T-helper 1 cell (primary cell): ENCODE data around the gene POLDIP3.
A peak's percentile ranks its signal among the peaks of the same experiment; 100 is the strongest.
"Not testable (repeated sequence)": the region's sequence is repeated elsewhere in the genome, so short reads cannot be mapped to it uniquely, and the experiment has no call there.

ENCODE experiments used
- DNase-seq, 5 donors: peaks; one replicate each; pipeline ENCODE4 v3.0.0-alpha.2; 2012 to 2020

POLDIP3 gene

DNA sequence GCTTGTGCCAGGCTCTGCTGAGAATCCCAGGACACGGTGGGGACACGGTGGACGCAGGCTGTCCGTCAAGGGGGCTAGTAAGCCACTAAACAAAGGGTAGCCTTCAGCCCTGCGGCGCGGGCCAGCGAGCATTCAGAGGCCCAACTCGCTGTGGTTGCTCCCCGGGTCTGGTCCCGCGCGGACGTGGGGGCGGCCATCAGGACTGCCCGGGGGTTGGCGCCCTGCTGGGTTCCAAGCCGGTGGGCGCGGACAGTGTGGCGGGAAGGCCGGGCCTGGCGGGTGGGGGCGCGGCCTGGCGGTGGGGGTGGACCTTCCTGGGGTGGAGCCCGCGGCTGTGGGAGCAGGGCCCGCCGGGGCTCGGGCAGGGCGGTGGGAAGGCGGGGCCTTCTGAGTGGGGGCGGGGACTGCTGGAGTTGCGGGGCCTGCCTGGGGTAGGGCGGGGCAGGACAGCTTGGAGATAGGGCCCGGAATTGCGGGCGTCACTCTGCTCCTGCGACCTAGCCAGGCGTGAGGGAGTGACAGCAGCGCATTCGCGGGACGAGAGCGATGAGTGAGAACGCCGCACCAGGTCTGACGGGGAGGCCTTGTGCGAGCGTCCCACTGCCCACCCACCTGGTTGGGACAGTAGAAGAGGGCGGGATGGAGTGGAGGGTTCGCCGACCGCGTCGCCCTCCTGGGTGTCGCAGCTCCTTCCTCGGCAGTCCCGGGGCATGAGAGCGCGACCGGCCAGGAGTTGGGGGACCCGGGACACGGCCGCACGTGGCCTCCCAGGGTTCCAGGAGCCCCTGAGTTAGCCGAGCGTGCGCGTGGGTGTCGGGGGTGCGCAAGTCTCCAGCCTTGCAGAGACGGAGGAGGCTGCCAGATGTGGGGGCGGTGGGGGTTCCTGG, 61.0 kb downstream of the POLDIP3 start, which contains the start of gene SERHL2:
Gene SERHL2 (plus strand): TSS at position 482 of the 887 bp plus-strand sequence. CDS start 65 bp downstream, at position 547.
- peak; percentile 76 to 88 (median 84) for DNase-seq

DNA sequence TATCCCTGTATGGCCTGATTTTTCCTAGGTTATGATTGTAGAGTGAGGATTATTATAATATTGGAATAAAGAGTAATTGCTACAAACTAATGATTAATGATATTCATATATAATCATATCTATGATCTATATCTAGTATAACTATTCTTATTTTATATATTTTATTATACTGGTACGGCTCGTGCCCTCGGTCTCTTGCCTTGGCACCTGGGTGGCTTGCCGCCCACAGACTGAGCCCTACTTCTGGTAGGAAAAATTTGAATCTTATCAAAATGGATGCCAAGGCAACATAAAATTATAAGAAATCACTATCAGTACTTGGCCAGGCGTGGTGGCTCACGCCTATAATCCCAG, 62.4 kb downstream of the POLDIP3 start:
- DNase-seq, result not testable (repeated sequence)

DNA sequence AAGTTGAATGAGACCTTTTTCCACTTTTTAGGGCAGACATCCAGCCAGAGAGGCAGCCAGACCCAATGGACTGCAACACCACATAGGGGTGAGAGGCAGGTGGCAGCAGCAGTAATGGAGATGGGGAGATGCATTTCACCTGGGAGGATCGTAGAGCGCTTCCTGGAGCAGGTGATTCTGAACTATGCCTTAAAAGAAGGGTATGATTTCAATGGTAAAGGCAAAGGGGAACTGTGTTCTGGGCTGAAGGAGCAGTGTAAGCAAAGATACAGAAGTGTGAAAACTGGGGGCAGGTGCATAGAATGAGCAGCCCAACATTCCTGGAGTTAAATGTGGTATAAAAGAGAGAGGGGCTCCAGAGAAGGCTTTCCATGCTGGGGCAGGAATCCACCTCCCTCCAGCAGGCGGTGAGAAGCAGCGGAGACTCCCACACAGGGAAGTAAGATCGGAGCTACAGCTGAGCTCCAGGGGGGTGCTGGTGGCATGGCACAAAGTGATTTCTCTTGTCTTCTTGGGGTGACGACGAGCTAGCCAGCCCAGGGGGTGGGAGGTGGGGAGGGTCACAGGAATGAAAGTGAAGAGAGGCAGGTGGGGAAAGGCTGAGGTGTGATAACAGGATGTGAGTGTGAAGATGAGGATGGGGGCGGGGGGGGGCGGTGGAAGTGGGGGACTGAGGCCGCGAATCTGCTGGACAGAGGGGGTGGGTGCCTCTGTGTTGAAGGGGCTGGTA, 65.2 kb downstream of the POLDIP3 start:
- no peak for DNase-seq

DNA sequence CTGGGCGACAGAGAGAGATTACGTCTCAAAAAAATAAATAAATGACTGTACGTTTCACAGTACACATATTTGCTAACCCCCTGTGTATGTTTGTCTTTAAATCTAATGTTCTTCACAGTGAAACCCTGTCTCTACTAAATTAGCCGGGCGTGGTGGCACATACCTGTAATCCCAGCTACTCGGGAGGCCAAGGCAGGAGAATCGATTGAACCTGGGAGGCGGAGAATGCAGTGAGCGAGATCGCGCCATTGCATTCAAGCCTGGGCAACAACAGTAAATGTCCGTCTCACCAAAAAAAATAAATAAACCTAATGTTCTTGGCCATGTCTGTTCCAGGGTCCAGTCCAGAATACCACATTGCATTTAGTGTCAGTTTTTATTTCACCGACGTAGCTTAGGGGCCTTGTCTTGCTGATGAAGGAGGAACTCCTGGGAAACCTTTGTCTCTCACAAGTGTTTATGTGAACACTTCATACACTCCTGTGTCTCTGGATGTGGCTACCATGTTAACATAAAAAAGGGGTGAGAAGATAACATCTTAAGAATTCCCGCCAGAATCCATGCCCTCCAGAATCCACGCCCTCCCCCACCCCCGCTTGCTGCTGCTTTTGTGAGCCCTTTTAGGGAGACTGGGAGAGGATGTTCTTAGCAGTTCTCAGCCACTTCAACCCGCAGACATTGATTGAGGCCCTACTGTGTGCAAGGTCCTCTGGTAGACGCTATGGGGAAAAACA, 65.9 kb downstream of the POLDIP3 start:
- no peak for DNase-seq

DNA sequence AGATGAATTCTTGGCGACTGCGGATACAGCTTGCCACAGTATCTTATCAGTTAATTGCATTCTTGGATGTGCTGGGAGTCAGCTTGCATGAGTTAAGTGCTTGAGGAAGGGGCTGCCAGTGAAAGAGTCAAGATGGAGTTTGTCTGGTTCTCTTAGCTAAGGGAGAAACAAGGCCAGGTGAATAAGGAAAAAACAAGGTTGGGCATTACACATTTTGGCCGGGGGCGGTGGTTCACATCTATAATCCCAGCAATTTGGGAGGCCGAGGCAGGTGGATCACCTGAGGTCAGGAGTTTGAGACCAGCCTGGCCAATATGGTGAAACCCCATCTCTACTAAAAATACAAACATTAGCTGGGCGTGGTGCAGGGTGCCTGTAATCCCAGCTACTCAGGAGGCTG, 66.6 kb downstream of the POLDIP3 start:
- DNase-seq, result not testable (repeated sequence)

DNA sequence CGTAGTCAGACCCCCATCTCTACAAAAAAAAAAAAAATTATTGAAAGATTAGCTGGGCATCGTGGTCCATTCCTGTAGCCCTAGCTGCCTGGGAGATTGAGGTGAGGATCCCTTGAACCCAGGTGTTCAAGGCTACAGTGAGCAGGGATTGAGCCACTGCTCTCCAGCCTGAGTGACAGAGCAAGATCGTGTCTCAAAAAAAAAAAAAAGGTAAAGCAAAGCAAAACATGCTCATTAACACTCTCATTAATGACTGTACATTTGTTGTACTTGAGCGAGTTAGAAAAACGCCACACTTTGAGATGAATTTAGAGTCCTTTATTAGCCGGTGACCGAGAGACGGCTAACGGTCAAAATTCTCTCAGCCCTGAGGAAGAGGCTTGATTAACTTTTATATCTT, 67.1 kb downstream of the POLDIP3 start:
- DNase-seq, result no peak

DNA sequence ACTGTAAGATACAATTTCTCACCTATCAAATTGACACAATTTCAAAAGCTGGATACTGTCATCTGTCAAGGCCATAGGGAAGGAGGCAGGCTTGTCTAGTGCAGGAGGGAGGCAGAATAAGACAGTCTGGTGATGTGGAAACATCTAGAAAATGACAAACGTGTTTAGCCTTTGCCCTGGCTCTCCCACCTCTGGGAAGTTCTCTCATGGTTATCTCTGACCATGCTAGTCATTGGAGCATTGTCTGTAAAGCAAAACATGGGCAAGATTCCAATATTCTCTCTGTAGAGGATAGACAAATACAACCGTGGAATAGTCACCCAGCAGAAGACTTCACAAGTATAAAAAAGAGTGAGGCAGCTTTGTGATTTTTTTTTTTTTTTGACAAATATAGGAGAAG, 70.0 kb downstream of the POLDIP3 start:
- DNase-seq, result no peak

DNA sequence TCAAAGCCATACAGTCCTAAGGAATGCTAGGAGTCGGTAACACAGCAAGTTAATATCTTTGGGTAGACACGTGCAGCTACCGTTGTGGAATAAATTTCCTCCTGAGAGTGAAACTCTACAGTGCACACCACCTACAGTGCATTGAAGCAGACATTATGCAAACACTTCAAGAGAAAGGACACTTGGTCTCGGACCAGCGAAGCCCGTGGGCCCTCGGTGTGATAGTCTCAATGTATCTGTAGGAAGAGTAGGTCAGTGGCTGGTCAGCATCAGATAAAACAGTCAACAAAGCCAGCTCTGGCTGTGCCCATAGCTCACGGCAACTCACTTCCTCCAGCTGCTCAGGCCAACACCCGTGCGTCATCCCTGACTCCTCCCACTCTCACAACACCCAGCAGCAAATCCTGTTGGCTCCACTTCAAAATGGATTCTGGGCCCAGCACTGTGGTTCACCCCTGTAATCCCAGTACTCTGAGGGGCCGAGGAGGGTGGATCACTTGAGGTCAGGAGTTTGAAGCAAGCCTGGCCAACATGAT, 75.4 kb downstream of the POLDIP3 start:
- not testable (repeated sequence) for DNase-seq

DNA sequence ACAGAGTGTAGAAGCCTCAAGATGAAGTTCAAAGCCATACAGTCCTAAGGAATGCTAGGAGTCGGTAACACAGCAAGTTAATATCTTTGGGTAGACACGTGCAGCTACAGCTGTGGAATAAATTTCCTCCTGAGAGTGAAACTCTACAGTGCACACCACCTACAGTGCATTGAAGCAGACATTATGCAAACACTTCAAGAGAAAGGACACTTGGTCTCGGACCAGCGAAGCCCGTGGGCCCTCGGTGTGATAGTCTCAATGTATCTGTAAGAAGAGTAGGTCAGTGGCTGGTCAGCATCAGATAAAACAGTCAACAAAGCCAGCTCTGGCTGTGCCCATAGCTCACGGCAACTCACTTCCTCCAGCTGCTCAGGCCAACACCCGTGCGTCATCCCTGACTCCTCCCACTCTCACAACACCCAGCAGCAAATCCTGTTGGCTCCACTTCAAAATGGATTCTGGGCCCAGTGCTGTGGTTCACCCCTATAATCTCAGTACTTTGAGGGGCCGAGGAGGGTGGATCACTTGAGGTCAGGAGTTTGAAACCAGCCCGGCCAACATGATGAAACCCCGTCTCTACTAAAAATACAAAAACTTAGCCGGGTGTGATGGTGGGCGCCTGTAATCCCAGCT, 77.4 kb downstream of the POLDIP3 start:
- not testable (repeated sequence) for DNase-seq

DNA sequence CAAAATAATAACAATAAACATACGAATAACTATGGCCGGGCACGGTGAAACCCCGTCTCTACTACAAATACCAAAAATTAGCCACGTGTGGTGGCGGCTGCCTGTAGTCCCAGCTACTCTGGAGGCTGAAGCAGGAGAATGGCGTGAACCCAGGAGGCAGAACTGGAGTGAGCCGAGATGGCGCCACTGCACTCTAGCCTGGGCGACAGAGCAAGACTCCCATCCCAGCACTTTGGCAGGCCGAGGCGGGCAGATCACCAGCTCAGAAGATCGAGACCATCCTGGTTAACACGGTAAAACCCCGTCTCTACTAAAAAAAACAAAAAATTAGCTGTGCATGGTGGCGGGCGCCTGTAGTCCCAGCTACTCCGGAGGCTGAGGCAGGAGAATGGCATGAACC, 78.0 kb downstream of the POLDIP3 start:
- not testable (repeated sequence) for DNase-seq

DNA sequence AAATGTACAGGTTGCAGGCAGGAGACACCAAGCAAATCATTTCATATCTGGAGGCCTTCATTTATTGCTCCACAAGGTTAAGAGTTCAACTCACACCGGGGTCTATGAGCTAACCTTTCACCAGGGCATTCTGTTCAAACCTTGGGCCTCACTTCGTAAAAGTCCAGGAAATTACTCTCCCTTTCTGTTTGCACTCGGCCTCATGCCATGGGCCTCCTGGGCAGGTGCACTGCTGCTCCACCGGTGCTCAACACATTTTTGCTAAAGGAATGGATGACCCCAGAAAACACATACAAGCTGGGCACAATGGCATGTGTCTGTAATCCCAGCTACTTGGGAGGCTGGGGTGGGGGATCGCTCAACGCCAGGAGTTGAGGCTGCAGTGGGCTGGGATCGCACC, 78.5 kb downstream of the POLDIP3 start:
- no peak for DNase-seq

DNA sequence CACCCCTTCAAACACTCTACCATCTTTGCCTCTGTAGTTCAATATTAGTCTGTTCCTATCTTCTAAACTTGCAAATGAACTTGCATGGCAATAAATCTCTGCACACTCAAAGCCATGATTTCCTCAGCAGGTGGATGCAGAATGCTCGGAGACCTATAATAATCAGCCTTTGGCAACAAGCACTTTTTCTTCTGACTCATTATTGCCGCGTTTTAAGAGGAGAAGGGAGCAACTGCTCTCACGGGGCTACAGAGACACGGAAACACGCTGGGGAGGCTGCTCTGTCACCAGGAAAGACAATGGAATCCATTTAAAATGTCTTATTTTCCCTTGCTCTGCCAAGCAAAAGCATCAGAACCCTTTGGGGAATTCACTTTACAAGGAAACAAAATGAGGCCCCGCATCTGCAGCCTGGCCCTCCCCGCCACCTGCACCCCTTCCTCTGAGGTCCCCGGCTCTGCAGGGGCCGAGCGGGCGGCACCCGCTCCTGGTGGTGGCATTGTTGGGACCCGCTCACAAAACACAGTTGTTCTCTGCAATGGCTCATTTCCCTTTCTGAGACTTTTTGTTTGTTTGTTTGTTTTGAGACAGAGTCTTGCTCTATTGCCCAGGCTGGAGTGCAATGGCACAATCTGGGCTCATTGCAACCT, 79.5 kb downstream of the POLDIP3 start:
- DNase-seq, result not testable (repeated sequence)
